A549 (cell line): ENCODE measurements around the gene UNKL. TPM values are rescaled to one million over a fixed set of nuclear protein-coding genes. Genes with fewer than 3 reads are reported as not detected.

ENCODE experiments used
- ATAC-seq, 2 experiments: fragments of 200-7000 bp in 1 of 2; fragments of >200 bp in 1 of 2; cut with Nextera tagmentation in 1 of 2; cut with Tn5 transposase in 1 of 2; 3 replicates each; pipeline versions ENCODE4 v1.8.0 to v1.9.1; 2018 to 2020; ENCODE audit warnings: mild to moderate bottlenecking in 1 of 2, moderate library complexity in 1 of 2
- CTCF ChIA-PET: fragments of 300-600 bp; sonication (Branson Sonifier 250); formaldehyde crosslinking; extraction: SDS; loops from one replicate; lab custom pipeline; 2021; ENCODE audit warnings: antibody characterized with exemption, inconsistent platforms; lab: Yijun Ruan, JAX
- POLR2A ChIA-PET: fragments of 350-600 bp; formaldehyde crosslinking; extraction: SDS; loops from one replicate; lab custom pipeline; 2021; ENCODE audit warnings: antibody characterized with exemption, inconsistent platforms; lab: Yijun Ruan, JAX
- DNase-seq, 2 experiments: peaks; one replicate each; pipeline versions ENCODE4 v3.0.0 to v3.0.0-alpha.2; 2011 to 2016; ENCODE audit warnings: low read depth in 1 of 2, low spot score in 1 of 2
- FAIRE-seq: peaks from 2 replicates; lab custom pipeline; 2011; peaks lifted over from hg19 to GRCh38; lab: Jason Lieb, UNC
- H3K27ac ChIP-seq, 2 experiments: fragments of >200 bp; sonication (Bioruptor Twin); formaldehyde crosslinking; 3 replicates each; pipeline ENCODE4 v1.5.1; 2016 to 2017
- H3K4me1 ChIP-seq: fragments of >200 bp; sonication (Bioruptor Twin); formaldehyde crosslinking; 3 replicates; pipeline ENCODE4 v1.6.1; 2016
- H3K4me2 ChIP-seq: fragments of >200 bp; sonication (Bioruptor Twin); formaldehyde crosslinking; 3 replicates; pipeline ENCODE4 v1.6.1; 2016
- H3K4me3 ChIP-seq: fragments of >200 bp; sonication (Bioruptor Twin); formaldehyde crosslinking; 3 replicates; pipeline ENCODE4 v1.5.1; 2016
- H3K9me3 ChIP-seq: fragments of >200 bp; sonication (Bioruptor Twin); formaldehyde crosslinking; 3 replicates; pipeline ENCODE4 v1.6.1; 2016
- BHLHE40 ChIP-seq: IDR thresholded peaks from 2 replicates; pipeline ENCODE4 v1.6.1; 2012; ENCODE audit warnings: low read depth, low read length, inconsistent platforms
- CHD4 ChIP-seq: fragments of 200-600 bp; sonication (generic); IDR thresholded peaks from 2 replicates; pipeline ENCODE4 v1.6.1; 2016; ENCODE audit warnings: antibody characterized with exemption, mild to moderate bottlenecking, borderline replicate concordance
- E2F6 ChIP-seq: IDR thresholded peaks from 2 replicates; pipeline ENCODE4 v1.6.1; 2012; ENCODE audit warnings: low read depth, borderline replicate concordance
- EHMT2 ChIP-seq: fragments of 200-600 bp; sonication (generic); IDR thresholded peaks from 2 replicates; pipeline ENCODE4 v1.6.1; 2016; ENCODE audit warnings: antibody characterized with exemption, low read depth, mild to moderate bottlenecking, moderate library complexity
- ESRRA ChIP-seq: fragments of 150-350 bp; IDR thresholded peaks from 2 replicates; pipeline ENCODE4 v1.6.1; 2014; ENCODE audit warnings: mild to moderate bottlenecking, low read length, borderline replicate concordance
- FOSL2 ChIP-seq, 2 experiments: fragments of 450-650 bp in 1 of 2; fragments of >200 bp in 1 of 2; sonication (Bioruptor Twin) in 1 of 2; formaldehyde crosslinking; IDR thresholded peaks; 2 replicates each; pipeline versions ENCODE4 v1.5.0 to v1.6.1; 2016 to 2020; ENCODE audit warnings: mild to moderate bottlenecking in 1 of 2, moderate library complexity in 1 of 2
- HES2 ChIP-seq: fragments of >200 bp; sonication (Bioruptor Twin); formaldehyde crosslinking; IDR thresholded peaks from 2 replicates; pipeline ENCODE4 v1.6.1; 2016
- HOXA7 ChIP-seq: fragments of 250-450 bp; sonication (Bioruptor Pico); IDR thresholded peaks from 2 replicates; pipeline ENCODE4 v1.5.0; 2020; ENCODE audit warnings: mild to moderate bottlenecking, moderate library complexity
- HOXB13 ChIP-seq: fragments of 250-450 bp; sonication (Bioruptor Pico); IDR thresholded peaks from 2 replicates; pipeline ENCODE4 v1.5.0; 2020; ENCODE audit warnings: low read depth, mild to moderate bottlenecking, moderate library complexity
- HOXB5 ChIP-seq: fragments of 250-450 bp; sonication (Bioruptor Pico); IDR thresholded peaks from 2 replicates; pipeline ENCODE4 v1.5.0; 2020; ENCODE audit warnings: mild to moderate bottlenecking, moderate library complexity
- KDM1A ChIP-seq: fragments of 200-600 bp; sonication (generic); IDR thresholded peaks from 2 replicates; pipeline ENCODE4 v1.6.1; 2016; ENCODE audit warnings: low read depth, mild to moderate bottlenecking
- MAZ ChIP-seq: fragments of 150-350 bp; IDR thresholded peaks from 2 replicates; pipeline ENCODE4 v1.6.1; 2014; ENCODE audit warnings: antibody characterized with exemption, low read depth, low read length, borderline replicate concordance
- MYC ChIP-seq: IDR thresholded peaks from 2 replicates; pipeline ENCODE4 v1.6.1; 2012; ENCODE audit warnings: mild to moderate bottlenecking, inconsistent platforms, low read length, improper control_type of control experiment, borderline replicate concordance
- NPAS2 ChIP-seq: fragments of 250-450 bp; sonication (Bioruptor Pico); IDR thresholded peaks from 2 replicates; pipeline ENCODE4 v1.8.0; 2022; ENCODE audit warnings: mild to moderate bottlenecking, moderate library complexity, borderline replicate concordance
- POLR2AphosphoS2 ChIP-seq: conservative IDR thresholded peaks from 2 replicates; pipeline ENCODE4 v1.6.1; 2012; ENCODE audit warnings: low read length, improper control_type of control experiment, inconsistent platforms
- RCOR1 ChIP-seq: fragments of 150-350 bp; IDR thresholded peaks from 2 replicates; pipeline ENCODE4 v1.6.1; 2014; ENCODE audit warnings: antibody characterized with exemption, low read length, low read depth
- RFX5 ChIP-seq: fragments of 450-650 bp; IDR thresholded peaks from 2 replicates; pipeline ENCODE4 v1.7.1; 2014; ENCODE audit warnings: antibody characterized with exemption, mild to moderate bottlenecking, moderate library complexity
- SREBF2 ChIP-seq: fragments of 450-650 bp; IDR thresholded peaks from 2 replicates; pipeline ENCODE4 v1.6.1; 2014; ENCODE audit warnings: mild to moderate bottlenecking, moderate library complexity
- TFCP2L1 ChIP-seq: fragments of 250-450 bp; sonication (Bioruptor Pico); IDR thresholded peaks from 2 replicates; pipeline ENCODE4 v1.5.0; 2021; ENCODE audit warnings: mild to moderate bottlenecking
- ZFP36 ChIP-seq: fragments of 450-650 bp; IDR thresholded peaks from 2 replicates; pipeline ENCODE4 v1.6.1; 2014; ENCODE audit warnings: borderline replicate concordance; ENCODE audit not compliant: partially characterized antibody
- ZNF302 ChIP-seq: fragments of 250-450 bp; sonication (Bioruptor Pico); IDR thresholded peaks from 2 replicates; pipeline ENCODE4 v1.9.0; 2021; ENCODE audit warnings: inconsistent platforms, mild to moderate bottlenecking, moderate library complexity
- WGBS: methylation state at CpG from one replicate; pipeline ENCODE4 v1.1.6; 2017; ENCODE audit errors: missing lambda C conversion rate; 5-methylcytosine and 5-hydroxymethylcytosine counted together
- polyA plus RNA-seq, 4 experiments: library from polyadenylated mRNA; depleted of rRNA in 3 of 4; stranded (reverse); fragments of >200 nt; fragmentation: RNase III in 1 of 4; extraction: RNeasy Plus Mini Kit Qiagen cat#74134 plus additional on column Dnase treatment in 1 of 4; gene quantifications; 2 replicates in 3 of 4; 3 replicates in 1 of 4; pipeline ENCODE4 v1.2.3, GENCODE V29; 2011 to 2017

UNKL gene
- polyA plus RNA-seq, 2 of the 4 experiments (the other 2 are of a cell fraction), result 20.7 to 37.6 TPM

- H3K4me2 ChIP-seq, result no peak overlapping the region
- H3K27ac ChIP-seq, result no peak overlapping the region
- no peak for FAIRE-seq
- H3K4me3 ChIP-seq, result no peak overlapping the region
- ATAC-seq, result peak in 1 of 2 experiments; percentile 12; a peak in 2 of 6 replicates
- no peak for DNase-seq
- TF ChIP-seq SREBF2 (no peak), POLR2AphosphoS2 (peak; percentile 63; the same call in 1 of the 2 replicates)
- POLR2A ChIA-PET, result no interaction called here
- no peaks in the 10 kb centered on the region for H3K4me1 ChIP-seq
- WGBS, result 95% methylated on average over 33 of the region's 33 CpGs
- no peaks in the 10 kb centered on the region for H3K9me3 ChIP-seq
- CTCF ChIA-PET, result interaction anchor here (0.8 to 0.9 kb wide), 2 partner anchors 18 to 19 kb away, joined by 3 read pairs; no protein-coding TSS in a partner anchor
Observed at GRCh38 chr16:1319041-1319440, 95.5 kb downstream of the UNKL start.

- Histone ChIP-seq H3K27ac (no peak overlapping the region), H3K4me1 (no peaks in the 10 kb centered on the region), H3K9me3 (no peaks in the 10 kb centered on the region), H3K4me3 (no peak overlapping the region), H3K4me2 (no peak overlapping the region)
- no peak for FAIRE-seq
- CTCF ChIA-PET, result interaction anchor here (0.9 to 3.0 kb wide), 3 partner anchors 12 to 19 kb away, joined by 4 to 17 read pairs (median 6); no protein-coding TSS in a partner anchor
- no peak for DNase-seq
- TF ChIP-seq ZFP36, result no peak
- no peak for TF ChIP-seq TFCP2L1 (CRISPR knock-in tag)
- TF ChIP-seq E2F6, result no peak
- no peak for TF ChIP-seq MAZ
- TF ChIP-seq NPAS2 (CRISPR knock-in tag), result no peak
- no peak for TF ChIP-seq HOXA7 (CRISPR knock-in tag)
- TF ChIP-seq BHLHE40, result no peak
- TF ChIP-seq ESRRA, result no peak
- no peak for TF ChIP-seq ZNF302 (CRISPR knock-in tag)
- TF ChIP-seq RFX5, result no peak
- TF ChIP-seq RCOR1, result no peak
- TF ChIP-seq HOXB13 (CRISPR knock-in tag), result no peak
- TF ChIP-seq KDM1A, result no peak
- no peak for TF ChIP-seq EHMT2
- TF ChIP-seq MYC, result no peak
- TF ChIP-seq, all 56 proteins: peak for 0
- POLR2A ChIA-PET, result no interaction called here
- WGBS, result 87% methylated on average over 9 of the region's 9 CpGs
- ATAC-seq, result no peak
Observed at GRCh38 chr16:1318268-1318545, 96.3 kb downstream of the UNKL start.

GRCh38 chr16:1317479-1318267 lies 96.8 kb downstream of the UNKL start:
- CTCF ChIA-PET, result interaction anchor here (0.7 to 3.0 kb wide), 7 partner anchors 13 to 658 kb away, joined by 3 to 17 read pairs (median 6); no protein-coding TSS in a partner anchor
- 95% methylated on average over 27 of the region's 32 CpGs for WGBS

More at GRCh38 chr16:1317479-1318267, 96.8 kb downstream of the UNKL start:
- Histone ChIP-seq H3K9me3 (no peaks in the 10 kb centered on the region), H3K27ac (no peak overlapping the region)
- TF ChIP-seq ESRRA (no peak), HOXB5 (CRISPR knock-in tag) (no peak), ZNF302 (CRISPR knock-in tag) (no peak), TFCP2L1 (CRISPR knock-in tag) (no peak), CHD4 (no peak), HES2 (no peak), E2F6 (no peak), EHMT2 (no peak), FOSL2 (IDR thresholded peaks at IDR 0.05) (no peak), FOSL2 (CRISPR knock-in tag; IDR thresholded peaks at IDR 0.05) (no peak)
- TF ChIP-seq, all 56 proteins: peak for 0
- no peak overlapping the region for H3K4me3 ChIP-seq
- no peaks in the 10 kb centered on the region; the same call in 2 of the 3 replicates for H3K4me1 ChIP-seq
- FAIRE-seq, result no peak
- no peak overlapping the region for H3K4me2 ChIP-seq
- ATAC-seq, result no peak
- POLR2A ChIA-PET, result no interaction called here
- DNase-seq, result no peak
